Activated naive CD4-positive, alpha-beta T cell treated with anti-CD3 and anti-CD28 coated beads for 36 hours (primary cell): ENCODE data around the gene GLRA3. TPM values are rescaled to one million over a fixed set of nuclear protein-coding genes. Genes with fewer than 3 reads are reported as not detected.
"Not testable (repeated sequence)": the region's sequence is repeated elsewhere in the genome, so short reads cannot be mapped to it uniquely, and the experiment has no call there.

Experiments
- CTCF ChIA-PET: fragments of 350-600 bp; sonication (Branson Sonifier 250); formaldehyde crosslinking; loops from one replicate; lab custom pipeline; 2021; ENCODE audit warnings: antibody characterized with exemption; lab: Charles Lee
- DNase-seq: peaks from one replicate; pipeline ENCODE4 v3.0.0-alpha.2; 2020
- H3K27ac Mint-ChIP-seq: one replicate; pipeline ENCODE4 v1.8.0; 2021; ENCODE audit warnings: mild to moderate bottlenecking, mixed read lengths
- H3K27me3 Mint-ChIP-seq: one replicate; pipeline ENCODE4 v1.8.0; 2021; ENCODE audit warnings: low read depth, mixed read lengths
- H3K36me3 Mint-ChIP-seq: one replicate; pipeline ENCODE4 v1.8.0; 2021; ENCODE audit warnings: low read depth, mixed read lengths
- H3K4me1 Mint-ChIP-seq: one replicate; pipeline ENCODE4 v1.8.0; 2021; ENCODE audit warnings: low read depth, mixed read lengths
- H3K4me3 Mint-ChIP-seq: one replicate; pipeline ENCODE4 v1.8.0; 2021; ENCODE audit warnings: mild to moderate bottlenecking, moderate library complexity, mixed read lengths
- H3K9me3 Mint-ChIP-seq: one replicate; pipeline ENCODE4 v1.8.0; 2021; ENCODE audit warnings: mixed read lengths
- intact Hi-C: fragments of 100-400 bp; cut with micrococcal nuclease; formaldehyde crosslinking; loops from one replicate; pipeline ENCODE4 v1.15.1; 2023
- total RNA-seq, 2 experiments: library from RNA; stranded (reverse); gene quantifications; one replicate each; pipeline ENCODE4 v1.2.3, GENCODE V29; 2021

The GLRA3 gene
- total RNA-seq: not detected

DNA sequence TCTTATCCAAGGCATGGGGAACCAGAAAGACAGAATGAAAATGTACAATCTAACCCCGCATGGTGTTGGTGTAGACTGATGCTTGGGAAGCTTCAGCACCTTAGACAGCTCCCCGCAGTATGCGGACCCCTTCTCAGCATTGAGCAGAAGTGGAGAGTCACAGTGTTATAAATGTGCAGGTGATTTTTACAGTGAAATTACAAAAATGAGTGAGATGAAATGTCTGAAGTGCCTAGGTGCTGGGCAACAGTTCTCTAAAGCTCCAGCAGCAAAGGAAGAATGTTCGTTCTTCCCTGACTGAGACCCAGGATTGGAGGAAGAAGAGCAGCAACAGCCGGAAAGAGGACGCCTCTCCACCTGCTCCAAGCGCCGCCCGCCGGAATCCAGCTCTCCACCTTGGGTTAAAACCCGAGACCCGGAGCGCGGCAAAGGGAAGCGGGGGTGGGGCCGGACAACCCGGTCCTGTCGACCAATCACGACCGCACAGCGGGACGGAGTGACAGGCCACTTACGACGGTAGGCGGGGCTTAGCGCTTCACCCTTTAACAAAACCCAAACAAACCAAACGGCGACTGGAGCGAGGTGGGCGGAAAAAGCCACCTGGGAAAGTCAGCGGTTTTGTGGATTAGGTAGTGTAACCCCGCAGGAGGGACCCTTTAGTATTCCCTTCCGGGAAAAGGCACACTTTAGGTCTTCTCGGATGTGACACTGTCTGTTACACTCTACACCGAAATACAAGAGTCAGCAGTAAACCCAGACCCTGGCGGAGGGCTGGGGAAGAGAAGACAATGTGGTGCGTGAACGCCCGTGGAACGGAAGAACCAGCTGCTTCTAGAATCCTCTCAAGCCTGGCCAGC is at the start of gene GLRA3:
Gene GLRA3, minus strand, starts transcription at position 403 of the 857 bp plus-strand sequence. CDS start 436 bp downstream, outside the sequence.
- peak; percentile 22 for DNase-seq
- Mint-ChIP-seq H3K9me3 (peaks cover 3% of the 10 kb centered on the region), H3K4me1 (peaks cover 7% of the 10 kb centered on the region), H3K27me3 (peaks cover 23% of the 10 kb centered on the region), H3K36me3 (peaks cover 4% of the 10 kb centered on the region), H3K27ac (no peak within 1 kb of the TSS), H3K4me3 (peak within 1 kb of the TSS; percentile 13)
- intact Hi-C loops: no loop called here
- CTCF ChIA-PET: no interaction called here

DNA sequence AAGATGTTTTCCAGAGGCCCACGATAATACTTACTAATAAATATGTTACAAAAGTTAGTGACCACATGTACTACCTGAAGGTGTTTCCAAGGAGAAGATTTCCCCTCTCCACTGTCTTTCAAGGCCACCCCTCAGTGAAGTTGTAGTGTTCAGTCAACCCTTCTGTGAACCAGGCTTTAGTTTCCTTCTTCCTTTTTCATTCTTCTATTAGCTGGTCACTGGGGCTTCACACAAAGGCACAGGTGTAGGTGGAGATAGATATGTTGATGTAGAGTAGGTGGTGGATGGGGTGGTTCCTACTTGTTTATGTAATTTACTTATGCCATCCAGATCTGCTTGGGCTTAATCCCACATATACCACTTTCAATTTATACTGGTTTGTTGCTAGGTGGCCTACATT is 45.9 kb upstream of the GLRA3 start:
- Mint-ChIP-seq H3K9me3 (peaks cover 2% of the 10 kb centered on the region), H3K36me3 (no peaks in the 10 kb centered on the region), H3K27ac (no peak overlapping the region), H3K27me3 (no peaks in the 10 kb centered on the region), H3K4me3 (no peak overlapping the region), H3K4me1 (no peaks in the 10 kb centered on the region)
- CTCF ChIA-PET: no interaction called here
- no peak for DNase-seq
- intact Hi-C loops: no loop called here

DNA sequence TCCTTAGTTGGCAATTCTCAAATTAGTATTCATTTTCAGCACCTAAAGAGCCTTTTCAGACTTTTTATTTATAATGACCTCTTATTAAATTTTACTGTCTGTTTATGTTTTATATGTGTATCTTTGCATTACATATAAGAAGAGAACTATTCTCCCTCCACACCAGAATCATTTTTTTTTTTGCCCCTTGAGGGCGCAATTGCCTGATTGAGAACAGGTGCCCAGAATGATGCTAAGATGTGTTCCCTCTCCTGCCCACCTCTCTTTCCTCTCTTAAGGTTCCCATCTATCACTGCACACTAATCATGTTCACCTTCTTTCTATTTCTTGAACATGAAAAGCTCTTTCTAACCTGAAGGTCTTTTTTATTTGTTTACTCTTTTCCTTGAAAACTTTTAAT is 44.9 kb upstream of the GLRA3 start:
- no peak overlapping the region for H3K4me3 Mint-ChIP-seq
- H3K4me1 Mint-ChIP-seq: no peaks in the 10 kb centered on the region
- no peak for DNase-seq
- H3K27me3 Mint-ChIP-seq: no peaks in the 10 kb centered on the region
- H3K27ac Mint-ChIP-seq: no peak overlapping the region
- intact Hi-C loops: no loop called here
- H3K9me3 Mint-ChIP-seq: peaks cover 2% of the 10 kb centered on the region
- no peaks in the 10 kb centered on the region for H3K36me3 Mint-ChIP-seq
- CTCF ChIA-PET: no interaction called here

DNA sequence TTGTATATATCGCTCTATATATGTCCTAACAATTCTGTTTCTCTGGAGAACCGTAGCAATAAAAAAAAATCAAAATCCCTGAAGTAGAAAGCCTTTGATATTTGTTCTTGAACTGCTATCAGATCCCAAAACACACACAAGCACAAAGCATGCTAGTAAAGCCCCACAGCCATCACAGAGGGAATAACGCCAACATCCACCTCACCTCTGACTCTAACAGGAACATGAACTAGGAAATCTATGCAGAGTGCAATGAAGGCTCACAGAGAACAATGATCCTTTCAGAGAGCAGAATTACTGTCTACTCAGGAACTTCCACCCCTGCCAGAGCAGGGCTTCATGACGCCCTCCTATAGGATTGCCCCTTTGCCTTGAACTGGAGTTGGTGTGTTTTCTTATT is 44.1 kb upstream of the GLRA3 start:
- H3K4me1 Mint-ChIP-seq, intact Hi-C loops, H3K27me3 Mint-ChIP-seq, CTCF ChIA-PET, DNase-seq, H3K9me3 Mint-ChIP-seq, H3K4me3 Mint-ChIP-seq, H3K27ac Mint-ChIP-seq, H3K36me3 Mint-ChIP-seq: not testable (repeated sequence)

DNA sequence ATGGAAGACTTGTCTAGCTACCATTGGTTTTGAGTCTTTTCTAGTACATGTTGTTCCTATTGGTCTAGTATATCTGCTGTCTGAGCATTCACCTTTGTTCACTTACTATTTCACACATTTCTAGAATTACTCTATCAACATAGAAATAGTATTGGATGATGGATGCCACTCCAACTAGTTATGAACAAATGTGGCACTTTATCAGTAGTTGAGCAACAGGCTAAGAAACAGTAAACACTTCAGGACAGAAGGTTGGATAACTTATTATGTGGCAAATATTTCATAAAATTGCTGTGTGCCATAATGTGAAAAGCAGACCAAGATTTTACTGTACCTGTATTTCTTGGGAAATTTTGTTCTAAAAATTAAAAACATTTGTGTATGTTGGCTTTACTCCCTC is 42.4 kb upstream of the GLRA3 start:
- Mint-ChIP-seq H3K4me1 (no peaks in the 10 kb centered on the region), H3K4me3 (no peak overlapping the region), H3K9me3 (peaks cover 2% of the 10 kb centered on the region), H3K36me3 (no peaks in the 10 kb centered on the region), H3K27ac (no peak overlapping the region), H3K27me3 (no peaks in the 10 kb centered on the region)
- intact Hi-C loops: no loop called here
- no peak for DNase-seq
- CTCF ChIA-PET: no interaction called here

DNA sequence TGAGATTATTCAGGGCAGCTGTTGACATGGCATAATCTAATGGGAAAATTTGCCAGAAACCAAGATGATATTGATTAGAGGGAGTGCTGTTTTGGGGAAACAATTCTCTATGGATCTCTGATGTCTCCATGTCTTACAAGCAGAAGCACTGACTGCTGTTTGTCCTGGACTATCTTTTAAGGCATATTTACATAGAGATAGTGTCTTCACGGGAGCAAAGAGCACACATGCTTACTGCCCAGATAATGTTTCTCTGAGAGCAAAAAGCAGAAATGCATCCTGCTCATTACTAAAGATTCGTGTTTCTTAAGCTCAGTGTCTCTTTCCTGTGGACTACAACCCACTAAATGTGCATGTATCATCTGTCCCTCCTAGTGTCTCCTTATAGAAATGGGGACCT is 41.3 kb upstream of the GLRA3 start:
- Mint-ChIP-seq H3K4me1 (no peaks in the 10 kb centered on the region), H3K36me3 (no peaks in the 10 kb centered on the region), H3K4me3 (no peak overlapping the region), H3K9me3 (peaks cover 2% of the 10 kb centered on the region), H3K27me3 (no peaks in the 10 kb centered on the region), H3K27ac (no peak overlapping the region)
- CTCF ChIA-PET: no interaction called here
- no peak for DNase-seq
- intact Hi-C loops: no loop called here

DNA sequence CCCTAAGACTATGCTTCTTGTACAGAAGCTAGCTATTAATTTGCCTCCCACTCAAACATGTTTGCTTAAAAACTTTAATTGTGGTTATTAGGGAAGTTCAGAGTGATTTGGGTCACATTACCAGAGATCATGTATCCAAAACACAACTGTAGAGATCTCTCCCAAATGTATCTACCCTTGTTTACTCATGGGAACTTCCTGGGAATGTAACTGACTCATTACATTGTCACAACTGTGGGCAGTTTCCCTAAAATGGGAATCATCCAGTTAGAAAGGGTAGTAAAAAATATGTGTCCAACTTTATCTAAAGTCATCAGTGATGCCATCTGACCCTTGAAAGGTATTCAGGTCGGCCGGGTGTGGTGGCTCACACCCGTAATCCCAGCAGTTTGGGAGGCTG is 40.3 kb upstream of the GLRA3 start:
- intact Hi-C loops: no loop called here
- H3K4me1 Mint-ChIP-seq: no peaks in the 10 kb centered on the region
- no peak overlapping the region for H3K4me3 Mint-ChIP-seq
- DNase-seq: no peak
- H3K27me3 Mint-ChIP-seq: no peaks in the 10 kb centered on the region
- H3K36me3 Mint-ChIP-seq: no peaks in the 10 kb centered on the region
- no peak overlapping the region for H3K27ac Mint-ChIP-seq
- no peaks in the 10 kb centered on the region for H3K9me3 Mint-ChIP-seq
- CTCF ChIA-PET: no interaction called here

DNA sequence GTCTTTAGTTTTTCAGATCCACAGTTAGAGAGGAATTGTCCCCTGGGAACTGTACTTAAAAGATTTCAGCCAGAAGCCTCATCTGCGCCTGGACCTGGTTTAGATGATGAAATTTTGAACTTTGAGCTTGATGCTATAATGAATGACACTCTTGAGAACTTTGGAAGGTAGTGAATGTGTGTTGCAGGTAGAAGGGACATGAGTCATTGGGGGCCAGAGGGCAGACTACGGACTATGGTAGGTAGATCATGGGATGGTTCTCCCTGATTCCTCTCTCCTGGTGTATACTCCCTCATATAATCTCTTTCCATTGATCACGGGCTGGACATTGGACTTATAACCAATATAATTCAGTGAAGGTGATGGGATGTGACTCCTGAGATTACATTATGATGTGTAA is 38.9 kb upstream of the GLRA3 start:
- no peaks in the 10 kb centered on the region for H3K36me3 Mint-ChIP-seq
- no peaks in the 10 kb centered on the region for H3K27me3 Mint-ChIP-seq
- CTCF ChIA-PET: no interaction called here
- no peak overlapping the region for H3K27ac Mint-ChIP-seq
- intact Hi-C loops: no loop called here
- H3K9me3 Mint-ChIP-seq: no peaks in the 10 kb centered on the region
- H3K4me1 Mint-ChIP-seq: no peaks in the 10 kb centered on the region
- H3K4me3 Mint-ChIP-seq: no peak overlapping the region
- no peak for DNase-seq

DNA sequence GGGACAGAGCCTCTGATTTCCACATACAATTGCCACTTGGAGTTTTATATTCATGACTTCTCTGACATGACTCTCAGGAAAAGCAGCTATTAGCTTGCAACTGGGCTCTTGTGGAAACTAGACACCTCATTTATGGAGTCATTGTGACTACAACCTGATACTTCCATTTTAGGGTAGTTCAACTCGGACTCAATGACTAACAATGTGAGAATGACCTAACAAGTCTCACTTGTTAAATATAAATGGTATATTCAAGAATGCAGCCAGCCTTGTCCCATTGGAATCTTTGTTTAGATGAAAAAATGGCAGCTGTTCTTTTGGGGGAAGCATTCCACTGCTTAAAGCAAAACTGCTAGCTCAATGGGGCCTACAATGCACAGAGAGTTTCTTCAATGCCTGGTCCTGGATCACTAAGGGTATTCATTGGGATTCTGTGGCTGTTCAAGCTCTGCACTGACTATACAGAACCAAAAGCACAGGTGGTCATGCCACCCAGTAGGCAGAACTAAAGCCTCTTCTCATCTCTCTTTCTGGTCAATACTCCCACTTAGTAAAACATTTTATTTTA is 36.5 kb upstream of the GLRA3 start:
- Mint-ChIP-seq H3K9me3 (peaks cover 3% of the 10 kb centered on the region), H3K27me3 (no peaks in the 10 kb centered on the region), H3K4me3 (no peak overlapping the region), H3K4me1 (no peaks in the 10 kb centered on the region), H3K36me3 (no peaks in the 10 kb centered on the region), H3K27ac (no peak overlapping the region)
- CTCF ChIA-PET: interaction anchor here (1.7 kb wide), 1 partner anchor 102 kb away, joined by 6 read pairs; no protein-coding TSS in a partner anchor
- no peak for DNase-seq
- intact Hi-C loops: no loop called here

DNA sequence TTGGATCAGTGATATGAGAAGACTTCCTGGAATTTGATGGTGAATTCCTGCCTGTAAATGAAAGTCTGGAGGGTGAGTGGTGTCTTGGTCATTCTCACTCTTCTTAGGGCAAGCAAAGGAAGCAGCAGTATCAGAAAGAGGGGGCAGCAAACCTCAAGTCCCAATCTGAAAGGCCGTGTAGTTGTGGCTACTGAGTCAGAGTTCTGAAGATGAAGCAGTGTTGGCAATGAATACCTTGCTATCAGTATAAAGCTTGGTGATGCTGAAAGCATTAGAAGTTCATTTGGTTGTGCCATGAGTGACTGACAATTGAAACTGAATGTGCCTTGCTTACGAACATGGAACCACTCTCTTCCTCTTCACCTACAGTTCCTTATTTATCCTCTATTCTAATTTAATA is 35.0 kb upstream of the GLRA3 start:
- no peaks in the 10 kb centered on the region for H3K27me3 Mint-ChIP-seq
- peaks cover 6% of the 10 kb centered on the region for H3K9me3 Mint-ChIP-seq
- no peaks in the 10 kb centered on the region for H3K36me3 Mint-ChIP-seq
- intact Hi-C loops: no loop called here
- no peak overlapping the region for H3K4me3 Mint-ChIP-seq
- CTCF ChIA-PET: no interaction called here
- H3K4me1 Mint-ChIP-seq: no peaks in the 10 kb centered on the region
- no peak overlapping the region for H3K27ac Mint-ChIP-seq
- no peak for DNase-seq

DNA sequence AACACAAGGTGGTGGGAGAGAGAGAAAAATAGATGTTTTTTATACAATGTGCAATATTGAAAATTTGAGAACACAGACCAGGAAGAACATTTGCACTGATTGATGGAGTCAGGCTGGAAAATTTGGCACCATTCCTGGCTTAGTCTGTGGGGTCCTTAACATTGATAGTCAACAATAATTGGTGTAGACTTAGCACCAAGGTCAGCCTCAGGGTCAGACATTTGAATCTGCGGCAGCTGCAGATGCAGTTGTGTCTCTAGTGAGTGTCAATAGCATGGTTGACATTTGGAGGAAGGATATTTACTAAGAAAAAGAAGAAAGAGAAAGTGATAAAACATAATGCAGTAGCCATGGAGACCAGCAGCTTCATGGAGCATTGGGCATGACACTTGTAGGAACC is 31.5 kb upstream of the GLRA3 start:
- H3K9me3 Mint-ChIP-seq: peaks cover 10% of the 10 kb centered on the region
- H3K36me3 Mint-ChIP-seq: no peaks in the 10 kb centered on the region
- CTCF ChIA-PET: no interaction called here
- no peak overlapping the region for H3K4me3 Mint-ChIP-seq
- intact Hi-C loops: no loop called here
- no peaks in the 10 kb centered on the region for H3K27me3 Mint-ChIP-seq
- H3K4me1 Mint-ChIP-seq: no peaks in the 10 kb centered on the region
- no peak for DNase-seq
- H3K27ac Mint-ChIP-seq: no peak overlapping the region

DNA sequence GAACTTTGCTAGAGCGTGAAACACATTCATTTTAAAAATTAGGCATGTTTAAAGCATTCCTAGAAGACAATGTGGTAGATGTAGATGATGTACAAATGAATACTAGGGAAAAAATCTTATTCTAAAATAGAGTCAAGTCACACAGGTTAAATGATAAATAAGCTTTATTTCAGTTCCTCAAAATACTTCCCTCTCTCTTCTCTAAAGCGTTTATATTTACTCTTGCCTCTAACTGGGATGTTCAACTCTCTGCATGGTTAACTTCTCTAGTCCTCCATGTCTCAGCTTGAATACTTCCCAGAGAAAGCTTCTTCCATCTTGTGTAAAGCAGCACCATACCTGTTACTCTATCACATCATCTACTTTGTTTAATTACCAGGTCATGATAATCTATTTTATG is 30.9 kb upstream of the GLRA3 start:
- H3K27ac Mint-ChIP-seq: no peak overlapping the region
- no peaks in the 10 kb centered on the region for H3K36me3 Mint-ChIP-seq
- no peaks in the 10 kb centered on the region for H3K4me1 Mint-ChIP-seq
- no peak overlapping the region for H3K4me3 Mint-ChIP-seq
- intact Hi-C loops: no loop called here
- CTCF ChIA-PET: no interaction called here
- H3K9me3 Mint-ChIP-seq: peaks cover 10% of the 10 kb centered on the region
- no peaks in the 10 kb centered on the region for H3K27me3 Mint-ChIP-seq
- DNase-seq: no peak
